VCaP (cell line): ENCODE data around the gene MMAA.
"Not testable (repeated sequence)": the region's sequence is repeated elsewhere in the genome, so short reads cannot be mapped to it uniquely, and the experiment has no call there.

Experiments used
- H3K27ac ChIP-seq: fragments of 450-650 bp; 2 replicates; pipeline ENCODE4 v1.5.1; 2017
- CTCF ChIP-seq: fragments of 450-650 bp; conservative IDR thresholded peaks from 2 replicates; pipeline ENCODE4 v1.5.1; 2017; ENCODE audit warnings: mild to moderate bottlenecking, moderate library complexity

The MMAA gene

GRCh38 chr4:145623831-145624230 lies 4.6 kb downstream of the MMAA start:
- H3K27ac ChIP-seq, result no peak overlapping the region

GRCh38 chr4:145625677-145626622 lies 6.8 kb downstream of the MMAA start:
- no peak for TF ChIP-seq CTCF
- no peak overlapping the region for H3K27ac ChIP-seq

More at GRCh38 chr4:145623831-145624230, 4.6 kb downstream of the MMAA start:
- TF ChIP-seq CTCF, result no peak

GRCh38 chr4:145626623-145626982 lies 7.4 kb downstream of the MMAA start:
- no peak for TF ChIP-seq CTCF

GRCh38 chr4:145635117-145635516 lies 15.9 kb downstream of the MMAA start:
- no peak overlapping the region for H3K27ac ChIP-seq
- no peak for TF ChIP-seq CTCF

More at GRCh38 chr4:145626623-145626982, 7.4 kb downstream of the MMAA start:
- no peak overlapping the region for H3K27ac ChIP-seq

- TF ChIP-seq CTCF, result no peak
- H3K27ac ChIP-seq, result no peak overlapping the region
These were observed 16.4 kb downstream of the MMAA start for GRCh38 chr4:145635630-145636029.

GRCh38 chr4:145639186-145639698 lies 20.1 kb downstream of the MMAA start:
- no peak overlapping the region for H3K27ac ChIP-seq
- TF ChIP-seq CTCF, result no peak

GRCh38 chr4:145640236-145640635 lies 21.1 kb downstream of the MMAA start:
- not testable (repeated sequence) for H3K27ac ChIP-seq

- no peak overlapping the region for H3K27ac ChIP-seq
- no peak for TF ChIP-seq CTCF
These were observed 24.1 kb downstream of the MMAA start for GRCh38 chr4:145643295-145643694.
